Transverse colon (tissue), 4 donors: ENCODE results near the gene NKD1. TPM values are rescaled to one million over a fixed set of nuclear protein-coding genes. Genes with fewer than 3 reads are reported as not detected.

Experiments
- DNase-seq: peaks from one replicate; pipeline ENCODE4 v3.0.0-alpha.2; 2019
- H3K27ac ChIP-seq, 4 donors: fragments of 200-600 bp; sonication (generic); 2 replicates each; pipeline ENCODE4 v1.5.1; 2016 to 2018; ENCODE audit warnings: inconsistent platforms in 4 of 4
- H3K27me3 ChIP-seq: fragments of 200-600 bp; sonication (generic); 2 replicates; pipeline ENCODE4 v1.5.1; 2017; ENCODE audit warnings: inconsistent platforms
- H3K36me3 ChIP-seq, 4 donors: fragments of 200-600 bp; sonication (generic); 2 replicates each; pipeline ENCODE4 v1.5.1; 2017 to 2019; ENCODE audit warnings: inconsistent platforms in 4 of 4
- H3K4me1 ChIP-seq, 4 donors: fragments of 200-600 bp; sonication (generic); 2 replicates each; pipeline ENCODE4 v1.5.1; 2017 to 2020; ENCODE audit warnings: inconsistent platforms in 4 of 4
- H3K4me3 ChIP-seq, 4 donors: fragments of 200-600 bp; sonication (generic); 1 replicate in 1 of 4; 2 replicates in 3 of 4; pipeline versions ENCODE4 v1.5.1 to v1.6.1; 2017 to 2019; ENCODE audit warnings: inconsistent platforms in 4 of 4
- H3K9me3 ChIP-seq, 2 donors: fragments of 200-600 bp; sonication (generic); 2 replicates each; pipeline ENCODE4 v1.5.1; 2017 to 2019; ENCODE audit warnings: inconsistent platforms in 2 of 2
- CTCF ChIP-seq, 5 experiments: fragments of 200-600 bp in 3 of 5; fragments of 450-650 bp in 2 of 5; sonication (generic) in 3 of 5; IDR thresholded peaks; 1 replicate in 2 of 5; 2 replicates in 3 of 5; pipeline ENCODE4 v1.5.1; 2016 to 2017; ENCODE audit warnings: antibody characterized with exemption in 5 of 5, inconsistent platforms in 3 of 5, mild to moderate bottlenecking in 2 of 5, moderate library complexity in 1 of 5
- EP300 ChIP-seq: sonication (generic); formaldehyde crosslinking; IDR thresholded peaks from one replicate; pipeline ENCODE4 v1.6.1; 2017; ENCODE audit warnings: antibody characterized with exemption, low read depth
- POLR2A ChIP-seq: fragments of 450-650 bp; IDR thresholded peaks from one replicate; pipeline ENCODE4 v1.6.1; 2016; ENCODE audit warnings: antibody characterized with exemption, mild to moderate bottlenecking, moderate library complexity
- POLR2AphosphoS5 ChIP-seq, 3 donors: sonication (generic); formaldehyde crosslinking; IDR thresholded peaks; one replicate each; pipeline ENCODE4 v1.6.1; 2016; ENCODE audit warnings: antibody characterized with exemption in 3 of 3
- WGBS, 2 donors: methylation state at CpG; one replicate each; pipeline ENCODE4 v1.1.5; 2018; ENCODE audit warnings: low coverage in 1 of 2; 5-methylcytosine and 5-hydroxymethylcytosine counted together
- in situ Hi-C, 4 donors: fragments of 200-750 bp; cut with MboI; loops; one replicate each; pipeline versions ENCODE4 v1.15.0 to v1.15.1; 2017; ENCODE audit warnings: low sequenced_read_pairs in 3 of 4, low pct_ligation_motif_present in 1 of 4, low pct_unique_long_range_greater_than_20kb in 1 of 4
- intact Hi-C: fragments of 100-400 bp; cut with DNase I; formaldehyde crosslinking; loops from one replicate; pipeline ENCODE4 v1.15.1; 2023; ENCODE audit warnings: low total_unique reads
- total RNA-seq, 4 donors: library from RNA; depleted of rRNA; stranded (reverse); fragments of >200 nt; gene quantifications; one replicate each; pipeline ENCODE4 v1.1.0, GENCODE V29; 2016

NKD1 gene
- total RNA-seq, 4 donors from 2014 or later, result 1.7 to 98.1 (median 2.5) TPM

- peaks cover 29 to 53% (median 40%) of the 10 kb centered on the region in 4 donors for H3K4me1 ChIP-seq
- H3K9me3 ChIP-seq, result no peaks in the 10 kb centered on the region
- TF ChIP-seq EP300 (no peak), CTCF (IDR thresholded peaks at IDR 0.05) (no peak), POLR2AphosphoS5 (IDR thresholded peaks at IDR 0.05) (no peak), POLR2A (no peak)
- H3K27ac ChIP-seq, result peak overlapping the region; percentile 65 to 86 (median 80)
- intact Hi-C loops, result no loop called here
- in situ Hi-C loops, result no loop called here
- H3K27me3 ChIP-seq, result no peaks in the 10 kb centered on the region
- H3K4me3 ChIP-seq, result no peak overlapping the region
- H3K36me3 ChIP-seq, result no peaks in the 10 kb centered on the region
- 40 to 71% methylated on average over 1 to 2 of the region's 2 CpGs for WGBS, 2 donors
- DNase-seq, result no peak
Observed at GRCh38 chr16:50604065-50604418, 55.8 kb downstream of the NKD1 start.

- TF ChIP-seq EP300, result no peak
- TF ChIP-seq POLR2AphosphoS5 (IDR thresholded peaks at IDR 0.05), result no peak
- TF ChIP-seq CTCF (IDR thresholded peaks at IDR 0.05), result no peak
- no peak for TF ChIP-seq POLR2A
- peak overlapping the region; percentile 65 to 86 (median 80) for H3K27ac ChIP-seq
- no peaks in the 10 kb centered on the region for H3K36me3 ChIP-seq
- no peaks in the 10 kb centered on the region for H3K9me3 ChIP-seq
- H3K27me3 ChIP-seq, result no peaks in the 10 kb centered on the region
- no peak overlapping the region for H3K4me3 ChIP-seq
- intact Hi-C loops, result no loop called here
- 74% methylated on average over 4 of the region's 4 CpGs; no CpG with 5 or more reads in 1 of the 2 donors for WGBS, 2 donors
- peaks cover 34 to 52% (median 38%) of the 10 kb centered on the region in 4 donors for H3K4me1 ChIP-seq
- DNase-seq, result no peak
- in situ Hi-C loops, result no loop called here
Observed at GRCh38 chr16:50604610-50605009, 56.4 kb downstream of the NKD1 start.

- Histone ChIP-seq H3K4me1 (peaks cover 31 to 50% (median 36%) of the 10 kb centered on the region in 4 donors), H3K27ac (peak overlapping the region; percentile 12 to 86 (median 80)), H3K27me3 (no peaks in the 10 kb centered on the region), H3K36me3 (no peaks in the 10 kb centered on the region), H3K9me3 (no peaks in the 10 kb centered on the region), H3K4me3 (no peak overlapping the region)
- DNase-seq, result no peak
- intact Hi-C loops (no loop called here), in situ Hi-C loops (no loop called here)
- 85 to 89% methylated on average over 5 to 19 of the region's 19 CpGs for WGBS, 2 donors
- no peak for TF ChIP-seq POLR2AphosphoS5 (IDR thresholded peaks at IDR 0.05)
- TF ChIP-seq POLR2A, result no peak
- no peak for TF ChIP-seq EP300
Observed at GRCh38 chr16:50605733-50606430, 57.7 kb downstream of the NKD1 start.

GRCh38 chr16:50606431-50607050, 58.3 kb downstream of the NKD1 start:
- peaks cover 27 to 50% (median 33%) of the 10 kb centered on the region in 4 donors for H3K4me1 ChIP-seq
- in situ Hi-C loops (no loop called here), intact Hi-C loops (no loop called here)
- 76 to 84% methylated on average over 11 to 17 of the region's 17 CpGs for WGBS, 2 donors
- H3K4me3 ChIP-seq, result no peak overlapping the region
- no peaks in the 10 kb centered on the region for H3K36me3 ChIP-seq
- no peak for TF ChIP-seq POLR2AphosphoS5 (IDR thresholded peaks at IDR 0.05)
- no peak for TF ChIP-seq CTCF (IDR thresholded peaks at IDR 0.05)
- TF ChIP-seq POLR2A, result no peak
- no peak for TF ChIP-seq EP300
- no peak for DNase-seq
- H3K27me3 ChIP-seq, result no peaks in the 10 kb centered on the region
- H3K9me3 ChIP-seq, result no peaks in the 10 kb centered on the region
- peak overlapping the region; percentile 12 to 86 (median 80) for H3K27ac ChIP-seq
